IMR-90 (cell line): Measurements from ENCODE around the gene PLCH1.

Experiments
- BHLHE40 ChIP-seq: fragments of 150-350 bp; IDR thresholded peaks from 2 replicates; pipeline ENCODE4 v1.6.1; 2016; ENCODE audit warnings: mild to moderate bottlenecking, low read depth, low read length
- CEBPB ChIP-seq: IDR thresholded peaks from 2 replicates; pipeline ENCODE4 v1.6.1; 2012; ENCODE audit warnings: low read depth, low read length, improper control_type of control experiment
- CHD1 ChIP-seq: IDR thresholded peaks from 2 replicates; pipeline ENCODE4 v1.6.1; 2012; ENCODE audit warnings: low read depth, low read length, improper control_type of control experiment
- CTCF ChIP-seq: conservative IDR thresholded peaks from 2 replicates; pipeline ENCODE4 v1.5.1; 2012; ENCODE audit warnings: mild to moderate bottlenecking, low read depth, low read length, improper control_type of control experiment
- ELK1 ChIP-seq: fragments of 150-350 bp; IDR thresholded peaks from 2 replicates; pipeline ENCODE4 v1.6.1; 2016; ENCODE audit warnings: low read depth, mild to moderate bottlenecking, low read length, moderate library complexity, borderline replicate concordance
- FOS ChIP-seq: fragments of 150-350 bp; IDR thresholded peaks from 2 replicates; pipeline ENCODE4 v1.6.1; 2016; ENCODE audit warnings: low read depth, low read length
- MAFK ChIP-seq: IDR thresholded peaks from 2 replicates; pipeline ENCODE4 v1.6.1; 2012; ENCODE audit warnings: low read depth, low read length, improper control_type of control experiment
- MAZ ChIP-seq: IDR thresholded peaks from 2 replicates; pipeline ENCODE4 v1.6.1; 2012; ENCODE audit warnings: low read depth, mild to moderate bottlenecking, low read length, improper control_type of control experiment, moderate library complexity, borderline replicate concordance
- MXI1 ChIP-seq: IDR thresholded peaks from 2 replicates; pipeline ENCODE4 v1.6.1; 2012; ENCODE audit warnings: low read depth, mild to moderate bottlenecking, low read length, moderate library complexity, borderline replicate concordance
- NFE2L2 ChIP-seq: fragments of 150-350 bp; IDR thresholded peaks from 2 replicates; pipeline ENCODE4 v1.6.1; 2016; ENCODE audit warnings: low read depth, mild to moderate bottlenecking, low read length
- POLR2A ChIP-seq: IDR thresholded peaks from 2 replicates; pipeline ENCODE4 v1.6.1; 2012; ENCODE audit warnings: mild to moderate bottlenecking, low read depth, low read length
- RAD21 ChIP-seq: IDR thresholded peaks from 2 replicates; pipeline ENCODE4 v1.6.1; 2012; ENCODE audit warnings: low read length, improper control_type of control experiment
- RFX5 ChIP-seq: IDR thresholded peaks from 2 replicates; pipeline ENCODE4 v1.8.0; 2012; ENCODE audit warnings: low read depth, mild to moderate bottlenecking, low read length, moderate library complexity
- USF2 ChIP-seq: fragments of 150-350 bp; IDR thresholded peaks from 2 replicates; pipeline ENCODE4 v1.6.1; 2017; ENCODE audit warnings: mild to moderate bottlenecking, antibody characterized with exemption, low read length, low read depth

DNA sequence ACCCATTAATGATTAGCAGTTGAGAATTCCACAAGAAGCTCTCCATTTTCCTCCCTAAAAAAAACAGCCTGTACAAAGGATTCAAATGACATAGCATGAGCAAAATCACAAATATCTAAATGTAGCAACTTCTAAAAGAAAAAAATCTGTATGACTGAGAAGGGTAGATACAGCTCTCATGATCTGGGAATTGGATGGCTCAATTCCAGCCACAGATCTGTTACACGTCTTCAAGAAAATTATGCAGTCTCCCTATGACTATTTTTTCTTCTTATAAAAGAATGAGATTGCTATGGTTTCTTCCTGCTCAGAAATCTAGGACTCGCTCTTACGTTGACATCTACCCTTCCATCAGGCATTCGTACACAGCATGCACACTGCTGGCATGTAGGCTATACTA, 71.5 kb downstream of the PLCH1 start:
- no peak for TF ChIP-seq CTCF
- TF ChIP-seq MXI1, result no peak
- TF ChIP-seq CEBPB, result no peak
- no peak for TF ChIP-seq POLR2A
- no peak for TF ChIP-seq CHD1
- TF ChIP-seq ELK1, result no peak
- no peak for TF ChIP-seq FOS
- no peak for TF ChIP-seq BHLHE40
- TF ChIP-seq RAD21, result no peak
- no peak for TF ChIP-seq USF2
- no peak for TF ChIP-seq MAFK
- no peak for TF ChIP-seq RFX5
- TF ChIP-seq MAZ, result no peak
- no peak for TF ChIP-seq NFE2L2
